ENCODE measurements around the gene PEPD. TPM values are rescaled to one million over a fixed set of nuclear protein-coding genes. Genes with fewer than 3 reads are reported as not detected.

PEPD gene
- total and polyA plus RNA-seq, 10 of the 15 experiments (the other 5 are each of a cell fraction or from before 2014, with no cell fraction given), result 1.4 to 52.0 (median 20.2) TPM

DNA sequence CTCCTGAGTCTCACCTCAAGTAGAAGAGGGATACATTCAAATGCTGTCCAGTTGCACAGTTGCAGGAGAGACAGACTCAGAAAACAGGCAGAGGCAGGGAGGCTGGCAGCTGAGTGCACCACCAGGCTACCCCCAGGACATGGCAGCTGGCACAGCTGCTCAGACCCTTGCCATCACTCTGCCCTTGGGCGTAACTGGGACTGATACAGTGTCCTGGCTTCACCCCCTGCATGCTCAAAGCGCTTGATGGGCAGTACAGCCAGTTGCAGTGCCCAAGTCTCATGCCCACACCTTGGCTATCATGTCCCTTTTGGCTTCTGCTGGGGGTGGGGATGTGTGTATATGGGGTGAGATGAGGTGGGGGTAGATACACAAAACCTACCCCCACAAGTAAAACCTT is 5.5 kb upstream of the PEPD start:
- CTCF ChIA-PET, result no interaction called here
- H3K27me3 ChIP-seq (replicated peaks in 1 of 2; ENCODE audit: control insufficient read depth in 2 of 2, insufficient read depth in 2 of 2, low read length in 1 of 2), result no peaks in the 10 kb centered on the region; a peak in 1 of 4 replicates
- DNase-seq (ENCODE audit: low read depth, low spot score) (no peak), FAIRE-seq (no peak), ATAC-seq (no peak)
- H2AFZ ChIP-seq (ENCODE audit: control insufficient read depth, low read depth, low read length), result no peak overlapping the region
- intact Hi-C loops (cut with micrococcal nuclease; ENCODE audit: unreplicated experiment) (no loop called here), in situ Hi-C loops (cut with MboI) (no loop called here)
- no peak overlapping the region for H3K4me2 ChIP-seq (ENCODE audit: control insufficient read depth, insufficient read depth)
- RAD21 ChIA-PET (ENCODE audit: unreplicated experiment), result no interaction called here
- H3K36me3 ChIP-seq (ENCODE audit: control insufficient read depth in 2 of 2, insufficient read depth in 2 of 2, low read length in 1 of 2), result no peaks in the 10 kb centered on the region
- POLR2A ChIA-PET, result no interaction called here
- H3K4me1 ChIP-seq (ENCODE audit: control insufficient read depth, insufficient read depth, low read length), result no peaks in the 10 kb centered on the region; the same call in 1 of the 2 replicates
- no TSS peak for BruUV-seq (replicated peaks)
- WGBS (ENCODE audit: insufficient coverage, insufficient replicate concordance, low lambda C conversion rate, missing lambda C conversion rate), result 0% methylated on average over 2 of the region's 2 CpGs
- H3K9me3 ChIP-seq (replicated peaks; ENCODE audit: control insufficient read depth, insufficient read depth, low read length), result no peaks in the 10 kb centered on the region
- no peak overlapping the region for H3K27ac ChIP-seq (ENCODE audit: control insufficient read depth, insufficient read depth)
- no peaks in the 10 kb centered on the region for H3K79me2 ChIP-seq (ENCODE audit: control insufficient read depth, insufficient read depth, low read length)
- no peaks in the 10 kb centered on the region for H4K20me1 ChIP-seq (ENCODE audit: control insufficient read depth, insufficient read depth)
- H3K4me3 ChIP-seq, result no peak overlapping the region
- SMC1A ChIA-PET (ENCODE audit: uncharacterized antibody, unreplicated experiment), result no interaction called here
- no peak overlapping the region for H3K9ac ChIP-seq (ENCODE audit: control insufficient read depth, insufficient read depth, low read length)
- TF ChIP-seq JUNB (IDR thresholded peaks at IDR 0.05) (no peak), YBX1 (IDR thresholded peaks at IDR 0.05) (no peak), RBBP5 (conservative IDR thresholded peaks at IDR 0.05) (no peak), DPF2 (IDR thresholded peaks at IDR 0.05) (no peak), ZBED1 (IDR thresholded peaks at IDR 0.05; ENCODE audit: borderline replicate concordance) (no peak), ZNF687 (IDR thresholded peaks at IDR 0.05) (no peak), RELB (IDR thresholded peaks at IDR 0.05; ENCODE audit: low read depth) (no peak), ZSCAN29 (IDR thresholded peaks at IDR 0.05) (no peak), POU2F2 (IDR thresholded peaks at IDR 0.05; ENCODE audit: borderline replicate concordance, low read depth, low read length) (no peak), E2F8 (IDR thresholded peaks at IDR 0.05; ENCODE audit: low read depth, partially characterized antibody) (no peak), CBX3 (IDR thresholded peaks at IDR 0.05; ENCODE audit: borderline replicate concordance, low read depth) (no peak), KDM1A (IDR thresholded peaks at IDR 0.05; ENCODE audit: borderline replicate concordance) (no peak), WRNIP1 (IDR thresholded peaks at IDR 0.05; ENCODE audit: borderline replicate concordance, low read depth, low read length) (no peak), JUND (IDR thresholded peaks at IDR 0.05; ENCODE audit: low read depth, low read length) (no peak)
- TF ChIP-seq, protein P1, sequence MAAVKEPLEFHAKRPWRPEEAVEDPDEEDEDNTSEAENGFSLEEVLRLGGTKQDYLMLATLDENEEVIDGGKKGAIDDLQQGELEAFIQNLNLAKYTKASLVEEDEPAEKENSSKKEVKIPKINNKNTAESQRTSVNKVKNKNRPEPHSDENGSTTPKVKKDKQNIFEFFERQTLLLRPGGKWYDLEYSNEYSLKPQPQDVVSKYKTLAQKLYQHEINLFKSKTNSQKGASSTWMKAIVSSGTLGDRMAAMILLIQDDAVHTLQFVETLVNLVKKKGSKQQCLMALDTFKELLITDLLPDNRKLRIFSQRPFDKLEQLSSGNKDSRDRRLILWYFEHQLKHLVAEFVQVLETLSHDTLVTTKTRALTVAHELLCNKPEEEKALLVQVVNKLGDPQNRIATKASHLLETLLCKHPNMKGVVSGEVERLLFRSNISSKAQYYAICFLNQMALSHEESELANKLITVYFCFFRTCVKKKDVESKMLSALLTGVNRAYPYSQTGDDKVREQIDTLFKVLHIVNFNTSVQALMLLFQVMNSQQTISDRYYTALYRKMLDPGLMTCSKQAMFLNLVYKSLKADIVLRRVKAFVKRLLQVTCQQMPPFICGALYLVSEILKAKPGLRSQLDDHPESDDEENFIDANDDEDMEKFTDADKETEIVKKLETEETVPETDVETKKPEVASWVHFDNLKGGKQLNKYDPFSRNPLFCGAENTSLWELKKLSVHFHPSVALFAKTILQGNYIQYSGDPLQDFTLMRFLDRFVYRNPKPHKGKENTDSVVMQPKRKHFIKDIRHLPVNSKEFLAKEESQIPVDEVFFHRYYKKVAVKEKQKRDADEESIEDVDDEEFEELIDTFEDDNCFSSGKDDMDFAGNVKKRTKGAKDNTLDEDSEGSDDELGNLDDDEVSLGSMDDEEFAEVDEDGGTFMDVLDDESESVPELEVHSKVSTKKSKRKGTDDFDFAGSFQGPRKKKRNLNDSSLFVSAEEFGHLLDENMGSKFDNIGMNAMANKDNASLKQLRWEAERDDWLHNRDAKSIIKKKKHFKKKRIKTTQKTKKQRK (IDR thresholded peaks at IDR 0.05; ENCODE audit: low read depth, low read length), result no peak
